Kidney tubule cell (primary cell): Measurements from ENCODE around the gene LRG1.
"Not testable (repeated sequence)": the region's sequence is repeated elsewhere in the genome, so short reads cannot be mapped to it uniquely, and the experiment has no call there.

Experiments used
- DNase-seq: peaks from one replicate; pipeline ENCODE4 v3.0.0-alpha.2; 2018; ENCODE audit warnings: low spot score

The LRG1 gene

GRCh38 chr19:4529924-4530522, 9.8 kb downstream of the LRG1 start:
- DNase-seq = no peak

GRCh38 chr19:4528843-4529242, 11.0 kb downstream of the LRG1 start:
- DNase-seq = no peak

- DNase-seq = not testable (repeated sequence)
Observed at GRCh38 chr19:4527377-4527776, 12.5 kb downstream of the LRG1 start.

- no peak for DNase-seq
Observed at GRCh38 chr19:4525563-4526002, 14.3 kb downstream of the LRG1 start.

GRCh38 chr19:4524808-4525562, 14.9 kb downstream of the LRG1 start:
- DNase-seq = peak; percentile 49

- peak; percentile 47 for DNase-seq
Observed at GRCh38 chr19:4523306-4524110, 16.3 kb downstream of the LRG1 start.

GRCh38 chr19:4522291-4523002, 17.4 kb downstream of the LRG1 start:
- DNase-seq = no peak

- DNase-seq = no peak
Observed at GRCh38 chr19:4521888-4522242, 18.0 kb downstream of the LRG1 start.

GRCh38 chr19:4521170-4521887, 18.5 kb downstream of the LRG1 start:
- peak; percentile 12 for DNase-seq

- no peak for DNase-seq
Observed at GRCh38 chr19:4519521-4520277, 20.1 kb downstream of the LRG1 start.

GRCh38 chr19:4519172-4519496, 20.7 kb downstream of the LRG1 start:
- DNase-seq = no peak

- peak; percentile 25 for DNase-seq
Observed at GRCh38 chr19:4518345-4519171, 21.3 kb downstream of the LRG1 start, which contains the start of gene PLIN4. TSS of gene PLIN4 (minus strand) at chr19:4518486. CDS start at chr19:4518272, 214 bp downstream.

- DNase-seq = no peak
Observed at GRCh38 chr19:4517451-4518057, 22.3 kb downstream of the LRG1 start.

- DNase-seq = no peak
Observed at GRCh38 chr19:4516939-4517300, 22.9 kb downstream of the LRG1 start.

- no peak for DNase-seq
Observed at GRCh38 chr19:4516199-4516938, 23.5 kb downstream of the LRG1 start.

GRCh38 chr19:4515732-4516131, 24.1 kb downstream of the LRG1 start:
- no peak for DNase-seq

- no peak for DNase-seq
Observed at GRCh38 chr19:4513248-4513647, 26.6 kb downstream of the LRG1 start.

GRCh38 chr19:4512070-4512469, 27.8 kb downstream of the LRG1 start:
- DNase-seq = no peak
